HEK293 (cell line): ENCODE results near the gene TLCD3A.

Source experiments
- CTCF ChIP-seq: fragments of 450-650 bp; formaldehyde crosslinking; IDR thresholded peaks from 2 replicates; pipeline ENCODE4 v1.5.1; 2016; ENCODE audit warnings: missing biosample characterization, missing genetic modification characterization
- ZBTB49 ChIP-seq: fragments of 450-650 bp; formaldehyde crosslinking; IDR thresholded peaks from 2 replicates; pipeline ENCODE4 v1.5.1; 2016; ENCODE audit warnings: missing biosample characterization, missing genetic modification characterization, low read depth
- ZNF202 ChIP-seq: fragments of 450-650 bp; formaldehyde crosslinking; IDR thresholded peaks from 2 replicates; pipeline ENCODE4 v1.5.1; 2016; ENCODE audit warnings: missing biosample characterization, missing genetic modification characterization, borderline replicate concordance
- ZNF274 ChIP-seq, 2 experiments: fragments of 200-500 bp in 1 of 2; fragments of 450-650 bp in 1 of 2; sonication (Bioruptor generic) in 1 of 2; formaldehyde crosslinking in 1 of 2; IDR thresholded peaks; 2 replicates each; pipeline versions ENCODE4 v1.5.1 to v1.6.1; 2014 to 2016; ENCODE audit warnings: borderline replicate concordance in 1 of 2, inconsistent platforms in 1 of 2, low read length in 1 of 2, missing biosample characterization in 1 of 2, missing genetic modification characterization in 1 of 2

DNA sequence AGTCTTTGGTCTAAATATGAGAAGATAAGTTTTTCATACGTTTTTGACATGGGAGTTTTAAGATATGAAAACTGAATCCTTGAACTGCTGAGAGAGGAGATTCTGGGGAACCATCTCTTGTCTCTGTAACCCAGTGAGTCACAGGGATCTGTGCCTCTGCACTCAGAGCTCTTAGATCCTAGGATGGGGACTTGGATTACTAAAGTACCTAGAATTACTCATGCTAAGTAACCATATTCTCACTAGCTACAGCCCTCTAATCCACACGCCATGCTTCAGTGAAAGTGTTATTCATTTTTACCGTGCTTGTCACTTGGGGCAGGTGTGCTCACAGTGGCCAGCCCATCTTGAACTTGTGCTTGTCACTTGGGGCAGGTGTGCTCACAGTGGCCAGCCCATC is 51.7 kb downstream of the TLCD3A start:
- TF ChIP-seq CTCF (tag by site-specific recombination), result no peak
- TF ChIP-seq ZNF202 (tag by site-specific recombination), result no peak
- no peak for TF ChIP-seq ZNF274 (IDR thresholded peaks at IDR 0.05; ENCODE audit: low read length)
- TF ChIP-seq ZNF274 (tag by site-specific recombination; IDR thresholded peaks at IDR 0.05; ENCODE audit: borderline replicate concordance), result no peak
- TF ChIP-seq ZBTB49 (tag by site-specific recombination), result no peak
